ENCODE measurements around the gene SPAG16. TPM values are rescaled to one million over a fixed set of nuclear protein-coding genes. Genes with fewer than 3 reads are reported as not detected.

Gene SPAG16
- total and polyA plus RNA-seq, 11 donors, result 9.8 to 26.1 (median 15.2) TPM

- TF ChIP-seq CTCF (IDR thresholded peaks at IDR 0.05), result no peak
- TF ChIP-seq POLR2A (IDR thresholded peaks at IDR 0.05), result no peak
- peaks cover 0 to 14% (median 3%) of the 10 kb centered on the region in 12 donors for H3K9me3 ChIP-seq
- WGBS, 4 donors, result 37 to 98% (median 52%) methylated on average over 1 of the region's 1 CpG
- no peak overlapping the region for H3K4me3 ChIP-seq
- H3K36me3 ChIP-seq, result no peaks in the 10 kb centered on the region
- ATAC-seq (no peak), DNase-seq (no peak)
- H3K27me3 ChIP-seq, result no peaks in the 10 kb centered on the region
- peaks cover 0 to 7% (median 0%) of the 10 kb centered on the region in 12 donors for H3K4me1 ChIP-seq
- intact Hi-C loops (cut with DNase I), result no loop called here
- H3K27ac ChIP-seq, result no peak overlapping the region
Measured at GRCh38 chr2:213279116-213279620, 5.1 kb upstream of the SPAG16 start.

- DNase-seq (no peak), ATAC-seq (no peak)
- H3K9me3 ChIP-seq, result peaks cover 0 to 14% (median 3%) of the 10 kb centered on the region in 12 donors
- no peak overlapping the region for H3K27ac ChIP-seq
- peaks cover 0 to 11% (median 3%) of the 10 kb centered on the region in 12 donors for H3K4me1 ChIP-seq
- 55 to 65% (median 56%) methylated on average over 1 of the region's 1 CpG for WGBS, 4 donors
- TF ChIP-seq POLR2A (IDR thresholded peaks at IDR 0.05), result no peak
- no peak for TF ChIP-seq CTCF (IDR thresholded peaks at IDR 0.05)
- H3K27me3 ChIP-seq, result no peaks in the 10 kb centered on the region
- intact Hi-C loops (cut with DNase I), result loop anchor here in 2 of 10 donors (2.0 to 5.0 kb wide), 2 partner anchors 27 to 1527 kb away; partner anchors contain the start of gene BARD1 (in 1 of the 2)
- H3K36me3 ChIP-seq, result no peaks in the 10 kb centered on the region
- H3K4me3 ChIP-seq, result no peak overlapping the region
Measured at GRCh38 chr2:213279971-213280370, 4.3 kb upstream of the SPAG16 start.

- Histone ChIP-seq H3K27me3 (no peaks in the 10 kb centered on the region), H3K27ac (no peak overlapping the region), H3K36me3 (no peaks in the 10 kb centered on the region), H3K4me3 (no peak overlapping the region), H3K9me3 (peaks cover 0 to 14% (median 3%) of the 10 kb centered on the region in 12 donors), H3K4me1 (peaks cover 0 to 18% (median 7%) of the 10 kb centered on the region in 12 donors)
- ATAC-seq (no peak), DNase-seq (no peak)
- no peak for TF ChIP-seq CTCF (IDR thresholded peaks at IDR 0.05)
- no peak for TF ChIP-seq POLR2A (IDR thresholded peaks at IDR 0.05)
- intact Hi-C loops (cut with DNase I), result loop anchor here in 2 of 10 donors (2.0 to 5.0 kb wide), 2 partner anchors 28 to 1526 kb away; partner anchors contain the start of gene BARD1 (in 1 of the 2)
- WGBS, 4 donors, result 71 to 81% (median 78%) methylated on average over 1 of the region's 1 CpG
Measured at GRCh38 chr2:213281156-213281555, 3.1 kb upstream of the SPAG16 start.

- no peak for TF ChIP-seq POLR2A (IDR thresholded peaks at IDR 0.05)
- TF ChIP-seq CTCF (IDR thresholded peaks at IDR 0.05), result no peak
- Histone ChIP-seq H3K4me3 (peak overlapping the region in 6 of 12 donors; percentile 65 to 93 (median 72)), H3K27ac (peak overlapping the region in 1 of 12 donors; percentile 36), H3K36me3 (no peaks in the 10 kb centered on the region), H3K9me3 (no peaks in the 10 kb centered on the region), H3K4me1 (peaks cover 0 to 19% (median 8%) of the 10 kb centered on the region in 12 donors), H3K27me3 (no peaks in the 10 kb centered on the region)
- WGBS, 4 donors, result 88 to 92% (median 90%) methylated on average over 5 of the region's 5 CpGs
- DNase-seq, result no peak
- intact Hi-C loops (cut with DNase I), result no loop called here
- ATAC-seq, result no peak
Measured at GRCh38 chr2:213285404-213285803, 1.1 kb downstream of the SPAG16 start.

Measured in heart left ventricle (tissue), 16 donors.